Body of pancreas (tissue), 4 donors: ENCODE results near the gene KPNA3. TPM values are rescaled to one million over a fixed set of nuclear protein-coding genes. Genes with fewer than 3 reads are reported as not detected.

Experiments used
- ATAC-seq: fragments of 150-250 bp; one replicate; pipeline ENCODE4 v1.9.1; 2016
- DNase-seq, 4 donors: peaks; one replicate each; pipeline ENCODE4 v3.0.0-alpha.2; 2019
- H3K27ac ChIP-seq, 4 donors: fragments of 200-600 bp; sonication (generic); 1 replicate in 3 of 4; 2 replicates in 1 of 4; pipeline versions ENCODE4 v1.5.1 to v1.6.1; 2016 to 2019; ENCODE audit warnings: mild to moderate bottlenecking in 1 of 4, mixed read lengths in 1 of 4, moderate library complexity in 1 of 4
- H3K27me3 ChIP-seq, 2 donors: fragments of 200-600 bp; sonication (generic); one replicate each; pipeline ENCODE4 v1.6.0; 2016; ENCODE audit warnings: mild to moderate bottlenecking in 1 of 2
- H3K36me3 ChIP-seq, 2 donors: fragments of 200-600 bp; sonication (generic); replicated peaks in 1 of 2; 2 replicates each; pipeline ENCODE4 v1.5.1; 2016; ENCODE audit warnings: low read depth in 2 of 2; ENCODE audit not compliant: insufficient read depth in 1 of 2
- H3K4me1 ChIP-seq: fragments of 200-600 bp; sonication (generic); one replicate; pipeline ENCODE4 v1.6.0; 2016
- H3K4me3 ChIP-seq, 2 donors: fragments of 200-600 bp; sonication (generic); 1 replicate in 1 of 2; 2 replicates in 1 of 2; pipeline ENCODE4 v1.5.1; 2016 to 2019
- H3K9me3 ChIP-seq, 3 donors: fragments of 200-600 bp; sonication (generic); 1 replicate in 2 of 3; 2 replicates in 1 of 3; pipeline ENCODE4 v1.5.1; 2016
- CTCF ChIP-seq, 7 experiments: fragments of 450-650 bp in 4 of 7; fragments of 200-600 bp in 3 of 7; sonication (generic) in 3 of 7; IDR thresholded peaks; one replicate each; pipeline ENCODE4 v1.5.1; 2016 to 2019; ENCODE audit warnings: antibody characterized with exemption in 7 of 7
- POLR2A ChIP-seq, 3 donors: fragments of 450-650 bp; IDR thresholded peaks; one replicate each; pipeline ENCODE4 v1.6.1; 2016; ENCODE audit warnings: antibody characterized with exemption in 3 of 3, mild to moderate bottlenecking in 2 of 3
- WGBS, 2 donors: methylation state at CpG; one replicate each; pipeline ENCODE4 v1.1.5; 2017; 5-methylcytosine and 5-hydroxymethylcytosine counted together
- intact Hi-C: fragments of 100-400 bp; cut with DNase I; formaldehyde crosslinking; loops from one replicate; pipeline ENCODE4 v1.15.1; 2023
- total RNA-seq, 2 donors: library from RNA; depleted of rRNA; stranded (reverse); fragments of >200 nt; gene quantifications; one replicate each; pipeline ENCODE4 v1.1.0, GENCODE V29; 2016

The KPNA3 gene
- total RNA-seq, 2 donors from 2014 or later, result 6.3 to 10.9 TPM

GRCh38 chr13:49791711-49792549 lies 552 bp downstream of the KPNA3 start:
- peak overlapping the region; percentile 80 to 98 for H3K4me3 ChIP-seq
- no peaks in the 10 kb centered on the region for H3K27me3 ChIP-seq
- H3K9me3 ChIP-seq, result no peaks in the 10 kb centered on the region
- H3K36me3 ChIP-seq, result no peaks in the 10 kb centered on the region
- DNase-seq, result peak; percentile 32 to 57 (median 44)
- TF ChIP-seq CTCF (IDR thresholded peaks at IDR 0.05) (no peak), POLR2A (IDR thresholded peaks at IDR 0.05) (peak in 1 of 3 donors; percentile 21)
- peak overlapping the region; percentile 92 to 97 (median 94) for H3K27ac ChIP-seq
- ATAC-seq, result peak; percentile 40
- 0% methylated on average over 9 to 62 of the region's 98 CpGs for WGBS, 2 donors
- peaks cover 21% of the 10 kb centered on the region for H3K4me1 ChIP-seq
- intact Hi-C loops, result no loop called here

GRCh38 chr13:49791315-49791710 lies 1.2 kb downstream of the KPNA3 start:
- Histone ChIP-seq H3K27ac (peak overlapping the region; percentile 92 to 97 (median 94)), H3K9me3 (no peaks in the 10 kb centered on the region), H3K27me3 (no peaks in the 10 kb centered on the region), H3K4me3 (peak overlapping the region; percentile 80 to 98), H3K36me3 (no peaks in the 10 kb centered on the region), H3K4me1 (peaks cover 21% of the 10 kb centered on the region)
- intact Hi-C loops, result no loop called here
- DNase-seq (peak; percentile 25 to 55 (median 40)), ATAC-seq (no peak)
- TF ChIP-seq CTCF (IDR thresholded peaks at IDR 0.05), result peak in 2 of 7 experiments; percentile 20 to 22
- TF ChIP-seq POLR2A (IDR thresholded peaks at IDR 0.05), result no peak
- WGBS, 2 donors, result 0 to 2% methylated on average over 9 of the region's 9 CpGs

- no peak overlapping the region for H3K27ac ChIP-seq
- DNase-seq (no peak), ATAC-seq (no peak)
- no peak overlapping the region for H3K4me3 ChIP-seq
- H3K9me3 ChIP-seq, result no peaks in the 10 kb centered on the region
- WGBS, 2 donors, result 93 to 95% methylated on average over 8 of the region's 8 CpGs
- TF ChIP-seq POLR2A (IDR thresholded peaks at IDR 0.05) (no peak), CTCF (IDR thresholded peaks at IDR 0.05) (no peak)
- no peaks in the 10 kb centered on the region for H3K27me3 ChIP-seq
- H3K4me1 ChIP-seq, result peaks cover 24% of the 10 kb centered on the region
- intact Hi-C loops, result no loop called here
- no peaks in the 10 kb centered on the region for H3K36me3 ChIP-seq
These were observed 2.5 kb downstream of the KPNA3 start for GRCh38 chr13:49789968-49790367.

GRCh38 chr13:49786401-49787008 lies 6.0 kb downstream of the KPNA3 start:
- DNase-seq, result no peak
- TF ChIP-seq POLR2A (IDR thresholded peaks at IDR 0.05) (no peak), CTCF (IDR thresholded peaks at IDR 0.05) (no peak)
- no peak overlapping the region for H3K4me3 ChIP-seq
- no peaks in the 10 kb centered on the region for H3K36me3 ChIP-seq
- no peak for ATAC-seq
- no peaks in the 10 kb centered on the region for H3K27me3 ChIP-seq
- H3K4me1 ChIP-seq, result peaks cover 21% of the 10 kb centered on the region
- intact Hi-C loops, result no loop called here
- no peaks in the 10 kb centered on the region for H3K9me3 ChIP-seq
- H3K27ac ChIP-seq, result no peak overlapping the region
